ENCODE results near the gene RREB1.

RREB1 gene

DNA sequence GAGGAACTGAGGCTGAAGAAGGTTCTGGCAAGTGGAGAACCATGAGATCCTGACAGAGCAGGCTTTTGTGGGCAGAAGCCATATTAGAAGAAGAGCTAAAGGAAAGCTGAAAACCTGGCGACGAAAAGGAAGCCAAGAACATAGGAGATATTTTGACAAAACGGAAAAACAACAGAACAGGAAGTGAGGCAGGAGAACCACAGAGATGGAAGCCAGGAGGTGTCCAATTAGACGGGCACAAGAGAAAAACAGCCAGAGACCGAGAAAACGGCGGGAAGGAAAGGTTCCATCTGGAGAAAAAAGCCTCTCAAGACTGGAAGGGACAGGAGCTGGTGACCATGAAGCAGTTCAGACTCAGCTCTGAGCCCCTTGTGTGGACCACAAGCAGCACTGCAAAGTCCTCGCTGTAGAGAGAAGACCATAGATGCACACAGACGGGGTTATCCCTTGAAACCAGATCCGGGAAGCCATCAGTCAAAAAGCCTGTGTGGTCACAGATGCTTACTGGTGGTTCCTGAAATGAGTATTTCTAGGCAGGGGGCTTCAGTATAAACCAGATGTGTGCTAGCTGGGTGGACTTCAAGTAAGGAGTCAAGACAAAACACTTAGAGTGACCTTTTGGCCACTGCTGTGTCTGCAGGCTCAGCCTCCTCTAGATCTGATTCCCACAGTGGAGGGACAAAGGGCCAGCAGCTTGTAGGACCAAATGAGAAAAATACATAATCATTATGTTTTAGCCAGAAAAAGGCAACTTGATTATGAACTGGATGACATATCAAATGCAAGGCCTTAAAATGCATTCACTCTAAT, 174.5 kb downstream of the RREB1 start:
- Histone ChIP-seq H3K36me3 (ENCODE audit: low read length) (peaks cover 10% of the 10 kb centered on the region; the same call in 1 of the 2 replicates), H3K27ac (ENCODE audit: low read depth, low read length) (no peak overlapping the region), H4K20me1 (ENCODE audit: low read depth, low read length) (no peaks in the 10 kb centered on the region), H3K79me2 (ENCODE audit: insufficient read depth, low read length) (no peaks in the 10 kb centered on the region), H3K9me3 (ENCODE audit: insufficient read depth, low read length) (no peaks in the 10 kb centered on the region), H3K4me3 (ENCODE audit: insufficient read depth, low read length, poor library complexity, severe bottlenecking) (no peak overlapping the region), H3F3A (ENCODE audit: insufficient read depth) (peaks cover 5% of the 10 kb centered on the region; the same call in 1 of the 2 replicates), H2AFZ (ENCODE audit: low read depth, low read length, severe bottlenecking) (no peak overlapping the region), H3K4me2 (ENCODE audit: low read depth, low read length, poor library complexity, severe bottlenecking) (no peak overlapping the region), H3K9me2 (replicated peaks; ENCODE audit: insufficient read depth, low read length) (no peaks in the 10 kb centered on the region), H3K27me3 (ENCODE audit: low read length) (no peaks in the 10 kb centered on the region), H3K9ac (ENCODE audit: low read length) (no peak overlapping the region)
- TF ChIP-seq EZH2phosphoT487 (conservative IDR thresholded peaks at IDR 0.05; ENCODE audit: low read length): no peak
- TF ChIP-seq, protein P1, sequence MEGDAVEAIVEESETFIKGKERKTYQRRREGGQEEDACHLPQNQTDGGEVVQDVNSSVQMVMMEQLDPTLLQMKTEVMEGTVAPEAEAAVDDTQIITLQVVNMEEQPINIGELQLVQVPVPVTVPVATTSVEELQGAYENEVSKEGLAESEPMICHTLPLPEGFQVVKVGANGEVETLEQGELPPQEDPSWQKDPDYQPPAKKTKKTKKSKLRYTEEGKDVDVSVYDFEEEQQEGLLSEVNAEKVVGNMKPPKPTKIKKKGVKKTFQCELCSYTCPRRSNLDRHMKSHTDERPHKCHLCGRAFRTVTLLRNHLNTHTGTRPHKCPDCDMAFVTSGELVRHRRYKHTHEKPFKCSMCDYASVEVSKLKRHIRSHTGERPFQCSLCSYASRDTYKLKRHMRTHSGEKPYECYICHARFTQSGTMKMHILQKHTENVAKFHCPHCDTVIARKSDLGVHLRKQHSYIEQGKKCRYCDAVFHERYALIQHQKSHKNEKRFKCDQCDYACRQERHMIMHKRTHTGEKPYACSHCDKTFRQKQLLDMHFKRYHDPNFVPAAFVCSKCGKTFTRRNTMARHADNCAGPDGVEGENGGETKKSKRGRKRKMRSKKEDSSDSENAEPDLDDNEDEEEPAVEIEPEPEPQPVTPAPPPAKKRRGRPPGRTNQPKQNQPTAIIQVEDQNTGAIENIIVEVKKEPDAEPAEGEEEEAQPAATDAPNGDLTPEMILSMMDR (IDR thresholded peaks at IDR 0.05; ENCODE audit: insufficient read depth, low read length, poor library complexity, severe bottlenecking): no peak

DNA sequence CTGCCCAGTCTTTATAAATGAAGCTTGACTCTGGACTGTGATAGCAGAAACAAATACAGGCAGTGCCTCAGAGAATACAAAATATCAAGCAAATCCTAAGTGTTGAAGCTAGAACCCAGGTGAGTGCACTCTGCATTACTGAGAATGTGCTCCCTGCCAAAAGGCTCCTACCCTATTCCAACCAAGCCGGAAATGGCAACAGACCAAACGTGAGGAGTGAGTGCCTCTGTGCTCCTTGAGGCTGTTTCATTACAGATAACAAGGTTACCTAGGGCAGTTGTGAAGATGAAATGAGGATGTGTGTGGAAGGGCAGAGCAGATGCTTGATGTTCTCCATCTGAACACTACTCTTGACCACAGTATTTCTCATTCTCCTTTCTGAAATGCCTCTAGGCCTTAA, 175.9 kb downstream of the RREB1 start:
- no peak overlapping the region for H2AFZ ChIP-seq (ENCODE audit: low read depth, low read length, severe bottlenecking)
- peaks cover 23% of the 10 kb centered on the region for H3K36me3 ChIP-seq (ENCODE audit: low read length)
- no peaks in the 10 kb centered on the region for H3K9me2 ChIP-seq (replicated peaks; ENCODE audit: insufficient read depth, low read length)

GRCh38 chr6:7285416-7285815, 177.7 kb downstream of the RREB1 start:
- no peaks in the 10 kb centered on the region for H3K9me2 ChIP-seq (replicated peaks; ENCODE audit: insufficient read depth, low read length)
- no peaks in the 10 kb centered on the region for H4K20me1 ChIP-seq (ENCODE audit: low read depth, low read length)
- H3K27ac ChIP-seq (ENCODE audit: low read depth, low read length): no peak overlapping the region
- H3K4me3 ChIP-seq (ENCODE audit: insufficient read depth, low read length, poor library complexity, severe bottlenecking): no peak overlapping the region
- peaks cover 41% of the 10 kb centered on the region for H3K36me3 ChIP-seq (ENCODE audit: low read length)
- H3K4me2 ChIP-seq (ENCODE audit: low read depth, low read length, poor library complexity, severe bottlenecking): no peak overlapping the region
- H3K9me3 ChIP-seq (ENCODE audit: insufficient read depth, low read length): no peaks in the 10 kb centered on the region
- no peaks in the 10 kb centered on the region for H3K79me2 ChIP-seq (ENCODE audit: insufficient read depth, low read length)
- TF ChIP-seq EZH2phosphoT487 (conservative IDR thresholded peaks at IDR 0.05; ENCODE audit: low read length): no peak
- TF ChIP-seq, protein P1 (IDR thresholded peaks at IDR 0.05; ENCODE audit: insufficient read depth, low read length, poor library complexity, severe bottlenecking): no peak
- no peaks in the 10 kb centered on the region for H3K27me3 ChIP-seq (ENCODE audit: low read length)
- H2AFZ ChIP-seq (ENCODE audit: low read depth, low read length, severe bottlenecking): no peak overlapping the region
- no peak overlapping the region for H3K9ac ChIP-seq (ENCODE audit: low read length)
- peaks cover 4% of the 10 kb centered on the region; the same call in 1 of the 2 replicates for H3F3A ChIP-seq (ENCODE audit: insufficient read depth)

More for the DNA sequence above, 175.9 kb downstream of the RREB1 start:
- Histone ChIP-seq H3K27ac (ENCODE audit: low read depth, low read length) (no peak overlapping the region), H3K27me3 (ENCODE audit: low read length) (no peaks in the 10 kb centered on the region), H3F3A (ENCODE audit: insufficient read depth) (0 out of 2 replicates have a peak, but pooled peaks cover 5% of the 10 kb centered on the region), H3K79me2 (ENCODE audit: insufficient read depth, low read length) (no peaks in the 10 kb centered on the region), H3K9me3 (ENCODE audit: insufficient read depth, low read length) (no peaks in the 10 kb centered on the region), H3K9ac (ENCODE audit: low read length) (no peak overlapping the region), H4K20me1 (ENCODE audit: low read depth, low read length) (no peaks in the 10 kb centered on the region), H3K4me2 (ENCODE audit: low read depth, low read length, poor library complexity, severe bottlenecking) (no peak overlapping the region), H3K4me3 (ENCODE audit: insufficient read depth, low read length, poor library complexity, severe bottlenecking) (no peak overlapping the region)
- TF ChIP-seq, protein P1 (IDR thresholded peaks at IDR 0.05; ENCODE audit: insufficient read depth, low read length, poor library complexity, severe bottlenecking): no peak
- TF ChIP-seq EZH2phosphoT487 (conservative IDR thresholded peaks at IDR 0.05; ENCODE audit: low read length): no peak
